HG03159 (cell line): ENCODE measurements around the gene LMBRD2.
A peak's percentile ranks its signal among the peaks of the same experiment; 100 is the strongest.
"Not testable (repeated sequence)": the region's sequence is repeated elsewhere in the genome, so short reads cannot be mapped to it uniquely, and the experiment has no call there.

Experiments
- ATAC-seq: cut with Tn5 transposase; IDR thresholded peaks from one replicate; pipeline ENCODE4 v1.9.1; 2021; ENCODE audit warnings: mild to moderate bottlenecking, moderate library complexity; ENCODE audit not compliant: unreplicated experiment

The LMBRD2 gene

GRCh38 chr5:36151434-36152323 lies at the start of gene LMBRD2, which contains the start of gene SKP2:
LMBRD2 (minus strand) TSS chr5:36151887; CDS start chr5:36143349, 8,538 bp downstream.
SKP2 (plus strand) TSS chr5:36152111; CDS start chr5:36152263, 152 bp downstream.
- ATAC-seq = peak; percentile 99

- ATAC-seq = no peak
Measured at GRCh38 chr5:36200513-36200912, 48.8 kb upstream of the LMBRD2 start.

GRCh38 chr5:36199620-36200019 lies 47.9 kb upstream of the LMBRD2 start:
- no peak for ATAC-seq

- not testable (repeated sequence) for ATAC-seq
Measured at GRCh38 chr5:36198783-36199182, 47.1 kb upstream of the LMBRD2 start.

GRCh38 chr5:36198281-36198680 lies 46.6 kb upstream of the LMBRD2 start:
- no peak for ATAC-seq

GRCh38 chr5:36193746-36194145 lies 42.1 kb upstream of the LMBRD2 start:
- no peak for ATAC-seq

- ATAC-seq = not testable (repeated sequence)
Measured at GRCh38 chr5:36184408-36184807, 32.7 kb upstream of the LMBRD2 start.

- no peak for ATAC-seq
Measured at GRCh38 chr5:36181774-36182173, 30.1 kb upstream of the LMBRD2 start.

- ATAC-seq = no peak
Measured at GRCh38 chr5:36180556-36181350, 29.1 kb upstream of the LMBRD2 start.

GRCh38 chr5:36179950-36180349 lies 28.3 kb upstream of the LMBRD2 start:
- no peak for ATAC-seq

GRCh38 chr5:36178524-36178890 lies 26.8 kb upstream of the LMBRD2 start:
- no peak for ATAC-seq

GRCh38 chr5:36177715-36178523 lies 26.2 kb upstream of the LMBRD2 start:
- ATAC-seq = no peak

- ATAC-seq = peak; percentile 98
Measured at GRCh38 chr5:36177154-36177553, 25.5 kb upstream of the LMBRD2 start.

GRCh38 chr5:36175043-36175442 lies 23.4 kb upstream of the LMBRD2 start:
- no peak for ATAC-seq

- ATAC-seq = no peak
Measured at GRCh38 chr5:36174119-36174518, 22.4 kb upstream of the LMBRD2 start.

GRCh38 chr5:36173426-36173825 lies 21.7 kb upstream of the LMBRD2 start:
- ATAC-seq = no peak

GRCh38 chr5:36172599-36172998 lies 20.9 kb upstream of the LMBRD2 start:
- no peak for ATAC-seq

- ATAC-seq = no peak
Measured at GRCh38 chr5:36170832-36171424, 19.2 kb upstream of the LMBRD2 start.

GRCh38 chr5:36168737-36169136 lies 17.1 kb upstream of the LMBRD2 start:
- no peak for ATAC-seq

GRCh38 chr5:36164461-36164860 lies 12.8 kb upstream of the LMBRD2 start:
- ATAC-seq = no peak
